WTC11 (cell line): Measurements from ENCODE around the gene ZNF688.

Experiments used
- MAX ChIP-seq: sonication (generic); formaldehyde crosslinking; IDR thresholded peaks from 2 replicates; pipeline ENCODE4 v1.8.0; 2022; ENCODE audit warnings: mild to moderate bottlenecking, missing genetic modification reagents
- ZMAT4 ChIP-seq: fragments of 250-450 bp; sonication (Bioruptor Pico); IDR thresholded peaks from 2 replicates; pipeline ENCODE4 v1.9.0; 2021; ENCODE audit warnings: mild to moderate bottlenecking

- TF ChIP-seq ZMAT4 (CRISPR knock-in tag) (no peak), MAX (CRISPR knock-in tag) (no peak)
Observed at GRCh38 chr16:30569281-30569680, 2.2 kb downstream of the ZNF688 start.
